Fibroblast of skin of scalp (primary cell): ENCODE measurements around the gene RALY.

ENCODE experiments used
- DNase-seq: peaks from one replicate; pipeline ENCODE4 v3.0.0-alpha.2; 2013

Gene RALY

DNA sequence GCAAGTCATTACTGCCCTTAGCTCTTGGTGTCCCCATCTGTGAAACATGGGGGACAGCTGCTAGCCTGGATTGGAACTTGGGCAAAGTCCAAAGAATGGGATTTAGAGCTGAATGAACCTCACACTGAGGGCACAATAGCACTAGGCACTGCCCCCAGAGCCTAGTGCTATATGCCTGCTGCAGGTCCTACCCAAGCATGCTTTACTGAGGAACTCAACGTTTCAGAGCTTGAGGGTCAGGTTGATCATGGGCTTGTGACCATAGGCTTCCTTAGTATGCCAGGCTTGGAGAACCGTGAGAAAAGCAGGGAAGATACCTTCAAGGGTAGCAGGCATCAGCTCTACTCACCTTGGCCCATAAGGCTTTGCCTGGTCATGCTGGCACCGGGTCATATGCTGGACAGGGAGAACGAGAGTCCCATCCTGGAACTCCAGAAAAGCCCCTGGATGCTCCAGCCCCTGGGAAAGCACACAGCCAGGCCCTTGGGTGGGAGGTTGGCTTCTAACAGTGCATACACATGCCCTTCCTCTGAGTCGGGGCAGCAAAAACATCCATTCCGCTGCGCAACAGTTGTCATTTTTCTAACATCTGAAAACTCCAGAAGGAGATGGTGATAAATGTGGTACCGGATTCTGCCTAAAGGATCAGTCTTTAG, 88.6 kb downstream of the RALY start:
- DNase-seq = no peak

DNA sequence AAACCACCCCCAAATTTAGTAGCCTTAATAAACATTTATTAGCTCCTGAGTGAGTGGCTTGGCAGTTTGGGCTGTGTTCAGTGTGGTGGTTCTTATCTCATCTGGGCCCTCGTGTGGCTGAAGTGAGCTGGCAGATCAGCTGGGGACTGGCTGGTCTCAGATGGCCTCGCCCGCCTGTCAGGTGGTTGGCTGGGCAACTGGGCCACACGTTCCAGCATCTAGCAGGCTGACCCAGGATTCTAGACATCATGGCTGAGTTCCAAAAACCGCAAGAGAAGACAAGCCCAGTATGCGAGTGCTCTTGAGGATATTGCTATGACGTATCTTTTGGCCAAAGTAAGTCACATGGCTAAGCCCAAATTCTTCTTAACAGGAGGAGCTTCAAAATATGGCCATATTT, 89.4 kb downstream of the RALY start:
- DNase-seq = peak; percentile 76

DNA sequence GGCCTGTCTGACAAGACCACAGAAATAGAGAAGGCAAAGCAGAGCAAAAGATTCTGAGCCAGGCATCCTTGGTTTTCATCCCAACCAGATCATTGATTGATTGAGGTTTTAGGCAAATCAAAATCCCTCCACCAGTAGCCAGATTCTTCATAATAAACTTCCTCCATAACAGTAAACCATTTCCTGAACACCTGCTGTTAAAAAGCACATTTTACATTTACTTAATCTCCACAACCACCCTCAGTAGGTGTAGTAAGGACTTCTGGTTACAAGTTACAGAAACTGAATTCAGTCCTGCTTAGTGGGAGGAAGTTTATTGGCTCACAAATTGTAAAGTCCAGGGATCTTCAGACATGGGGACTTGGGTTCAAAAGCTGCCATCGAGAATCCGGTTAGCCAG, 90.1 kb downstream of the RALY start:
- no peak for DNase-seq

DNA sequence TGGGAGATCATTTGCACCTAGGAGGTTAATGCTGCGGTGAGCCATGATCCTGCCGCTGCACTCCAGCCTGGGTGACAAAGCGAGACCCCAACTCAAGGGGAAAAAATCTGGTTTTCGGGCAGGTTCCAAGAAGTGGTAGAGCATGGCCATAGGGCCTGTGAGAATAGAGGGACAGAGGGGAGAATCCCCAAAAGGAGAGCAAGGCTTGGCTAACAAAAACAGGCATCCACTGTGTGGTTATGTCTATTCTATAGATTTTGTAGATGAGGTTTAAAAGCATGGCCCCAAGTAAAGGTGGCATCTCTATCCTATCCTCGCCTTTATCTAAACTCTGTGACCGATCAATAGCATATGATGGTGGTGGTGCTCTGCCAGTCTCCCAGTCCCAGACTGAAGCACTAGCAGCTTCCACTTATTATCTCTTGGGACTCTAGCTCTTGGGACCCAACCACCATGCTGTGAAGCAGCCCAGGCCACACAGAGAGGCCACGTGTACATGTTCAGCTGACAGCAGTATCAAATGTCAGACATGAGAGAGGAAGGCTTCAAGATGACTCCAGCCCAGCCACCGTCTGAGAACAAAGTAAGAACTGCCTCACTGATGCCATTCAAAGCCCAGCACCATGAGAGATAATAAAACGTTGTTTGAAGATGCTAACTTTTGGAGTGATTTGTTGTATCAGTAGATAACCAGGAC, 90.7 kb downstream of the RALY start:
- peak; percentile 9 for DNase-seq

DNA sequence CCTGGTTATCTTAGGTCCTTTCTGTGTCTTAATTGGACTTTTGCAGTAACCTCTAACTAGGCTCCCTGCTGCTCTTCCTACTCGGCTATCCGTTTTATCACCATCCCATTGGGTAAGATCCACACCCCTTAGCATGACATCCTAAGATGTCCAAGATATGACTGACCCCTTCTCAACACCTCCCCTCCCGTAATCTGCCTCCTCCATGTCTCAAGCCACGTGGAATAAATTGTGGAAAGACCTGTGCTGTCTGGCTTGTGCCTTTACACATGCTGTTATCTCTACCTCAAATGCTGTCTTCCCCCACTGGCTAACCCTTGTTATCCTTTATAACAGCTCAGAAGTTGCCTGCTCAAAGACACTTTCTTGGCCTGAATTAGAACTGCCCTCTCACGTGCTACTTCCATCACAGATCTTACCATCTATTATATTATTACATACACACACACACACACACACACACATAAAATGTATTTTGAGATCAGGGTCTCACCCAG, 91.9 kb downstream of the RALY start:
- DNase-seq = no peak

DNA sequence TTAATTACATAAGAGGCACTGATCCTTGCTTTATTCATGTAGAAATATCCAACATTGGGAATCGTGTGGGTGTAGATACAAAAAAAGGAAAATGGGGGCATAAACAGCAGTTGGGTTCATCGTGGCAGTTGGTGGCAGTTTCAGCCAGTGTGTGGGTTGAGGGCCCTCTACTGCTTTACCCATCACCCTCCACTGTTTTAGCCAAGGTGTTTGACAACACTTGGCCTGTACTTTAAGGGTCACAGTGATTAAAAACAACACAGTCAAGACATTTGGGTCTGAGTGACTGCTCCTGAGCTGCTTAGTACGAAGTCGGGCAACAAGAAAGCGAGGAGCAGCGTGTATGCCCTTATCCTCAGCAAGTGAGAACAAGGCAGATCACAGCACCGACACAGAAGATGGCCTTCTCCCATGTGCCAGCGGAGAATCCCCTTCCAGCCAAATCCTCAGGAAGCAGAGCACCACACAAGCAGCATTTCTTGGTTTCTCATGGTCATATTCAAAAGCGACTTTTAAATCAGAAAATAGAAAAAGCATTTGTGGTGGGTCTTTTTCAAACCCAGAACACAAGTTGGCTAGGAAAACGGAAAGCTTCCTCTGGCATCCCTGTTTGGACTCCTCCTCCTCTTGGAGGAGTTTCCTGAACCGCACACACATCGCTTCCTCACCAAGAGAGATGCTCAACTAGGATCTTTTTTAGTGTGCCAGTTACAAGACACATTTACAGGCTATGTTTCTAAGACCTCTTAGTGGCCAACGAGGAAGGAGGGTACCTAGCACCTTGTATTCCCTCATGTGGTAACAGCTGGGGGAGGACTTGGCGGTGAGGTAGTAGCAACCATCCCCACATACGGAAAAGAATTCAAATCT, 94.8 kb downstream of the RALY start:
- no peak for DNase-seq

DNA sequence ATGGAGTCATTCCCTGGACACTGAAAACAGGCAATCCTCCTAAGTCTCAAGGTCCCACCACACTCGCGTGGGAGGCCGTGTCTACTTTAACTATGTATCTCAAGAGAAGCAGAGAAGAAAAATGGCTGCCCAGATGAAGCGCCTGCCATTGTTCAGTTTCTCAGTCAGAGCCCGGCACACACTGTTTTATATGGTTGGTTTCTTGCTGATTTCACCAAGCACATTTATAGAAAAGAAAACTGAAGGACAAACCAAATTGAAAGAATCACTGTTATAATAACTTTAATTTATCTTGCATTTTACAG, 95.4 kb downstream of the RALY start:
- no peak for DNase-seq

DNA sequence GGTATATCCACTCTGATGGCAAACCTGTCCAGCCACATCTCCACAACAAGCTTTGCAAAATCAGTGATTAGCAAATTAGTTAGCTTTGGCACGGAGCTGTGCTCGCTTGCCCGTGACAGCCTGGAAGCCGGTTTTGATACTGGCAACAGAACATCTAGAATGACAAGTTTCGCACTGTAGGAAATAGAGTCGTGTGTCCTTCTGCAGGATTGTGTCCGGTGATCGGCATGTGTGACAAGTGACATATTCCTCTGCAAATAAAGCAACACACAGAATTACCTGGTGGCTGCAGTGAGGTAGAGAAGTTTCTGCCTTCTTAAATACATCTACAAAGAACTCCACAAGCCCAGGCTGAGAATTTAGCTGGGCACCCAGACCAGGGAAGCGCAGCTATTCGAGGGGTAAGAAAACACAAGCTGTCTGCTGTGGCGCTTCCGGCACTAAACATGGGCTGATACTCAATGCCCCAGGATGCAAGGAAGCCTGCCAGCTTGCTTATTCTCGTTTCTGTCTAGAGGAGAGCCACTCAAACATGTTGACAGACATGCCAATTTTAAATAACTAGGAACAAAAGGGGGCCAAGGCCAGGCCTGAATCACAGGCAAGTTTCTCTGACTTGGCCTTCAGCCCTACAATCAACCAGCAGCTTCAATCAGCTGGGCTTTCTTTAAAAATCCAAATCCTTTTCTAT, 96.1 kb downstream of the RALY start:
- DNase-seq = no peak

DNA sequence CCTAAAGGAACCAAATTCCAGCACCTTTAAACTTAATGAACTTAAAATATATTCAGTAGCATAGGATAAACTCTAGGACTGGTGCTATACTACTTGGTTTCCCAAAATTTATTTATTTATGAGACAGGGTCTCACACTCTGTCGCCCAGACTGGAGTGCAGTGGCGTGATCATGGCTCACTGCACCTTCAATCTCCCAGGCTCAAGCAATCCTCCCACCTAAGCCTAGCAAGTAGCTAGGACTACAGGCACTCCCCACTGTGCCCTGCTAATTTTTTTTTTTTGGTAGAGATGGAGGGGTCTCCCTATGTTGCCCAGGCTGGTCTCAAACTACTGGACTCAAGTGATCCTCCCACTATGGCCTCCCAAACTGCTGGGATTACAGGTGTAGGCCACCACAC, 96.9 kb downstream of the RALY start:
- no peak for DNase-seq

DNA sequence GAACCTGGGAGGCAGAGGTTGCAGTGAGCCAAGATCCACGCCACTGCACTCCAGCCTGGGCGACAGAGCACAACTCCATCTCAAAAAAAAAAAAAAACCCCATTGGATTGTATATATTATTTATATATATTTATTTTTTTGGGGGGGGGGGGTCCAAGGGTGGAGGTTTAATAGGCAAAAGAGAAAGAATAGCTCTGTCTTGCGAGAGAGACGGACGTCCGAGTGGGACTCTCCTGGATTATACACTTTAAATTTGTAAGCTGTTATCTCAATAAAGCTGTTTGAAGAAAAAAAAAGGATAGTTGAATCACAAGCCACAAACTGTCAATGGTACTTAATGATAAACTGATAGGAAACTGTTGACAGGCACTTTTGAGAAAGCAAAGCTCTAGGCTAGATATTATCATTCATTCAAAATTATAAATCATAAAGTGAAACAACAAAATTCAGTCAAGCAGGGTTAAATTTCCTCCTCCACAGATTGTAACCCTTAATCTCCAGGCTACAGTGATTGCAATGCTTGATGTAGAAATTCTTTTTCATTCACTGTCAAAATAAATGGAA, 98.0 kb downstream of the RALY start:
- DNase-seq = no peak

DNA sequence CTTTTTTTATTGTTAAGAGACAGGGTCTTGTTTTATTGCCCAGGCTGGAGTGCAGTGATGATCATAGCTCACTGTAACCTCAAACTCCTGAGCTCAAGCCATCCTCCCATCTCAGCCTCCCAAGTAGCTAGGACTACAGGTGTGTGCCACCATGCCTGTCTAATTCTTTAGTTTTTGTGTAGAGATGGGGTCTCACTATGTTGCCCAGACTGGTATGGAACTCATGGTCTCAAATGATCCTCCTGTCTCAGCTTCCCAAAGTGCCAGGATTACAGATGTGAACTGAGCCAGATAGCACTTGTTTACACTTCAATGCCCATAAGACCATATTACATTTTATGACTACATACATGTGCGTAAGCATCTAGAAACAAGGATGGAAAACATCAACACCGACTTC, 100.2 kb downstream of the RALY start:
- no peak for DNase-seq

DNA sequence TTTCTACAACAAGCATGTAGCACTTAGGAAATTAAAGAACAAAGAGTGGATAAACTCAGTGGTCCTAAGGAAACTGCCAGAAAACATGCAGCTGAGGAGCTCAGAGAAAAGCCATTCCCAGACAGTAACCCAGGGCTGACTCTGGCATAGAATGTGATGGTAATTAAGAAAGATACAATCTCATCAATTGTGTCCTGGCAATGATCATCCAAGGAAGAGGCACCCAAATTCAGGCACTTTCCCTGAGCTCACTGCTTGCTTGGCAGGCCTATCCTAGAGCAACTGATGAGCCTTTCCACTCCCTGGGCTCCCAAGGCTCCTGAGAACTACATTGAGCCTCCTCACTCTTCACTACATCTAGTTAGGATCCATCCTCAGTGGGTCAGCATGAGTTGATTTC, 102.1 kb downstream of the RALY start:
- DNase-seq = no peak

DNA sequence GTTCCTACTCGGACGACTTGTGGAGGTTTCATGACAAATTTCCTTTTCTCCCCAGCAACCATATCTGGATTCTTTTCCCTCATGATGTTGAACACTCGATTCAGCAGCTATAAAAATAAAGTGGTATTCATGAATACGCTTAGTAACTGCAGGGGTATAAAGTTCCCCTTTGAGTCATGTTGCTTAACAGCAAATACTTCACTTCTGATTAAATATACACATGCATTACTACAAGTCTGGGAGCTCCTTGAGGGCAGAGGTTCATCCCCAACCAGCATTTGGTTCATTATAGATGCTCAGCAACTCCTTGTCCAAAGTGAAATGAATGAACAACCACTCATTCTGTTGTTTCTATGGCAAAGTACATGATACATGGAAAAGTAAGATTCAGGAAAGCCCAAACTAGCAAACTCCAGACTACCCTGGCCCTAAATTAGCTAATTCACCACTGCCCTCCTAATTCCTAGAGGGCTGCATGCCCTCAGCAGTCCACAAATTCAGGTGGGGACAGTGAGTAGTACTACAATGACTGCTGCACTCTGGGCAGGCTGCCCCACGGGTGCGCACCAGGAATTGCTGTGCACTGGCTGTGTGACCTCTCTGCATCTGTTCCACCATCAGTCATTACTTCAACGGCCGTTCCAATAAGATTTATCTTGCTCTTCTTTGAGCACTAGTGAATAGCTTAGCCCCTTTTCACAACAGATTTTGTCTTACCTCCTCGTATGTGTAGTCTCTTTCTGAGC, 103.2 kb downstream of the RALY start:
- DNase-seq = no peak

DNA sequence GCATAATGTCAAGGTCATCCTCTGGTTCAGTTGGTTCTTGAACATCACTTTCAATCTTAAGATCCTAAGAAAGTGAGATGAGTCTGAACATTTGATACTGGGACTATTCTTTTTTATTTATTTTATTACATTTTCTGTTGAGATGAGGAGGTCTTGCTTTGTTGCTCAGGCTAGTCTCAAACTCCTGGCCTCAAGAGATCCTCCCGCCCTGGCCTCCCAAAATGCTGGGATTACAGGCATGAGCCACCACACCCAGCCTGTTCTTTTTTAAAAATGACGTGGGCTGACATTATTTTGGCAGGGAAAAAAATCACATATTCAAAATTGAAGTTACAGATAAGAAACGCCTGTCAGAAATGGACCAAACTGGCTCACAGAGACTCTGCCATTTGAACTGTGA, 104.9 kb downstream of the RALY start:
- no peak for DNase-seq

DNA sequence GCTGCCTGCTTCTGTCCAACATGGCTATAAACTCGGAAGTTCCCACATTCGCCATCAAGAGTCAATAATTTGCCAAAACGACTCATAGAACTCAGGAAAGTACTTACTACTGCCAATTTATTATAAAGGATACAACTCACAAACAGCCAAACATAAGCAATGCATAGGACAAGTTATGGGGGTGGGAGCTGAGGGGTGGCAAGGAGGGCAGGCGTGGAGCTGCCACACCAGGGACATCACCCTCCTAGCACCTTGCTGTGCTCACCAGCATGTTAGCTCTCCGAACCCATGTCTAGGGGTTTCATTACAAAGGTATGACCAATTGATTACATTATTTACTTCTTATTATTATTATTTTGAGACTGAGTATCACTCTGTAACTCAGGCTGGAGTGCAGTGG, 106.0 kb downstream of the RALY start:
- DNase-seq = no peak

DNA sequence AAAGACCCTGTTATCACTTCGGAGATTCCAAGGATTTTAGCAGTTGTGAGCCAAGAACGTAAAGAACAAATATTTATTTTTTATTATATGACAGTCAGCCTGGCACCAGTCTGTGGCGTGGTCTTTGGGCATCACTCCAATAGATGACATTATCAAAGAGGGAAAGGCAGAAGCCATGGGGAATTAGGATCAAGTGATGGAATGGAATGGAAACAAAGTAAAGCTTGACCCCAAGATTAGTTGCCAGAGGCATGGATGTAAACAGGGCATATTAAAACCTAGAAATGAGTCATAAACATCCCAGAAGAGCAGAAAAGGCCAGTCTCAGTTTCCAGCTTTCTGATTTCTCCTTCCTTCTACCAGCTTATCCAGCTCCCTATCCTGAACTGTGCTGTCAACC, 106.9 kb downstream of the RALY start:
- DNase-seq = no peak

DNA sequence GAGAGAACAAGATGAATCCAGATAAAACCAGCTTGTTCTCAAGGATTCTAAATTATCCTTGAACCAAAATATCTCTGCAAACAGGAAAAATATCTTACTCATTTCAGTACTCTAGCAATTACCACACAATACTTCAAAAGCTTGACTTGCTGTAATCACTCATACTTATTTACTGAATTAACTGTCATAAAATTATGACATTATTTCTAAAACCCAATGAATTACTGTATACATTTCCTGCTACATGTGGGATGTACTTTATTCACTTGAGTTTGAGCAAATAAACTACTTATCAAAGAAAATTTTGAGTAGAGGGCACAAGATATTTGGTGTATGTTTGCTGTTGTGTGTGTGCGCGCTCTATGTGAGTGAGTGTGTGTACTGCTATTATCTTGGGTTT, 108.6 kb downstream of the RALY start:
- no peak for DNase-seq

DNA sequence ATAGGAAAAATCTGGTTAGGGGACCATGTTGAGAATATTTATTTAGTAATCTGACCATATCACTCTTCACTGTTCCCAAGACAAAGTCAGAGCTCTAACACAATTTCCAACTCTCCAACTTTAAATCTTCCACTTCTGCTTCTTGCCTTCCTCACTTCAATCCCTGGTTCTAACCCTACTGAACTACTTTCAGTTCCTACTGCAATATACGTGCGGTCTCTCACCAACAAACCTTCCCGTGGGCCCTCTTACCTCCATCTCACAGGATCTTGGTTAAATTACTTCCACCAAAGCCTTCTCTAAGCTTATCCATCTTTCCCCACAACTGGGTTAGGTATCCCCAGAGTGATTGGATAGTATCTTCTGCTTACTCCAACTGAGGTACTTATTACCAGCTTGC, 110.3 kb downstream of the RALY start:
- DNase-seq = no peak

DNA sequence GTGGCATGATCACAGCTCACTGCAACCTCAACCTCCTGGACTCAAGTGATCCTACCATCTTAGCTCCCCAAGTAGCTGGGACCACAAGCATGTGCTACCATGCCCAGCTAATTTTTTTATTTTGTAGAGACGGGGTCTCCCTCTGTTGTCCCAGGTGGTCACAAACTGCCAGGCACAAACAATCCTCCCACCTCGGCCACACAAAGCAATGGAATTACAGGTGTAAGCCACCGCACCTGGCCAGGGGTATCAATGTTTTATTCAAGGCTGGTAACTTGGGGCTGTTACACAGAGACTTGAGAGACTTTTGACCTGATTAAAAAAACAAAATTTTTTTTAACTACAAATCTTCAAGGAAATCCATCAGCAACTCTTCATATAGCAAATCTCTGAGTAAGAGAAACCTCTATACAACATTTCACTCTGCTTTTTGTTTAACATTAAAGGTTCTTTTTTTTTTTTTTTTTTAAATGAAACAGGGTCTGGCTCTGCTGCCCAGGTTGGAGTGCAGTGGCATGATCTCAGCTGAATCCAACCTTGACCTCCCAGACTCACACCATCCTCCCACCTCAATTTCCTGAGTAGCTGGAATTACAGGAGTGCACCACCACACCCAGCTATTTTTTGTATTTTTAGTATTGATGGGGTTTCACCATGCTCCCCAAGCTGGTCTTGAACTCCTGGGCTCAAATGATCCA, 112.4 kb downstream of the RALY start:
- no peak for DNase-seq

DNA sequence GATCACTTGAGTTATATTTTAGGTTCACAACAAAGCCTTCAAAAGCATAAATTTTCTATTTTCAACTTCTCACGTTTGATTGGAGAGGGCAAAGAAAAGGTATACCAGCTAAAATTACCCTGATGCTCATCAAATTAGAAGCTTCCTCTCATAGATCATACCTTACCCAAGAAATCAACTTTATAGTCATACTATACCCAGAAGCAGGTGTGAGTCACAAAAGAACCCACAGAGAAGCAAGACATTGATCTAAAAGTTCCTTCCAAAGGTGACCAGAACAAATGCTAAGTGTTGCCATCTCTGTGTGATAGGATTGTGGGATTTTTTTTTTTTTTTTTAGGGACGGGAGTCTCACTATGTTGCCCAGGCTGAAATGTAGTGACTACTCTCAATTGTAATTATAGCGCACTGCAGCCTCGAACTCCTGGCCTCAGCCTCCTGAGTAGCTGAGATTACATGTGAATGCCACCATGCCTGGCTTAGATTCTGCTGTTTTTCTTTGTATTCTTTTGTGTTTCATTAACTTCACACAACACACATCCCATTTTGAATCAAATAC, 115.0 kb downstream of the RALY start:
- DNase-seq = no peak

DNA sequence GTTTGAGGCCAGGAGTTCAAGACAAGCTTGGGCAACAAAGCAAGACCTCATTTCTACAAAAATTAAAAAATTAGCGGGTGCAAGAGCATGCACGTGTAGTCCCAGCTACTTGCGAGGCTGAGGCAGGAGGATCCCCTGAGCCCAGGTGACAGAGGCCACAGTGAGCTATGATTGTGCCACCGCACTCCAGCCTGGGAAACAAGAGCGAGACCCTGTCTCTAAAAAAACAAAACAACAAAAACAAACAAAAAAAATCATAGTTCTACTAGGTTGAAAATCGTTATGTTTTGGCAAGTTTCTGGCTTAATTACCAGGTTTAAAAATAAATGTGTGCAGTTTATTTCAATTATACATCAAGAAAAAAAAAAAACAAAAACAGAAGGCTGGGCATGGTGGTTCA, 115.7 kb downstream of the RALY start:
- DNase-seq = no peak
